Activated CD8-positive, alpha-beta memory T cell treated with anti-CD3 and anti-CD28 coated beads, Interleukin-2, amount 50 U/mL, for 24 hours (primary cell): ENCODE measurements around the gene HSBP1.

Experiments
- DNase-seq: peaks from one replicate; pipeline ENCODE4 v3.0.0-alpha.2; 2020; ENCODE audit errors: extremely low read depth

The HSBP1 gene

DNA sequence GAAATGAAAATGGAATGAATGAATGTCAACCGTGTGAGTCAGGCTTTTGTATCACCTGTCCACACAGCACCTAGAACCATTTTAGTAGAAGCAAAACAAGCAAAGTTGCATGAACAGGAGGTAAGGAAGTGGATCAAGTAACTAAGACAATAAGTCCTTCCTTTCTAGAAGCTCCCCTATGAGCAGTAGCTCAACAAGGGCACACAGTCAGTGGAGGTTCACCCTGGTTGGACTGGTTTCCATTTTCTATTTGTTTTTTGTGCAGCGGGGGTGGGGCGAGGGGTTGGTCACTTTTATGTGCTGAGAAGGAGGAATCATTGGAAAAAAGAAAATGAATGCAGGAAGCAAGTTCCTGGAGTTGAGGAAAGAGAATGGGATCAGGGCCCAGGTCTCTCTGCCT, 4.0 kb upstream of the HSBP1 start:
- DNase-seq: no peak

DNA sequence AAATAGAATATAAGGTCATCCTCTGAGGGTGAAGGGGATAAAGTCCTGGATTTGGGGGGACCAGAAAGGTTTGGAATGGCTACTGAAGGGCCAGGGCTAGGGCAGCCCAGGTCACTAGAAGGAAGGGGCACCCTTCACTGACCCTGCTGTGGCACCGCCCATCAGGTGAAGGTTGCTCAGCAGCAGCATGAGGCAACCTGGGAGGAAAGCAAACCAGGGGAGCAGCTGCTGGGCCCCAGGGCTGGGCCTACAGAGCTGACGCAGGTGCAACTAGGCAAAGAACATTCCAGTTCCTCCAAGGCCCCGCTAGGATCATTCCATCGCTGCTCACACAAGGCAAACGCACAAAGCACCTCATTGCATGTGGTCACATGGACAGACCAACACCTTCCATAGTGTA, 3.4 kb upstream of the HSBP1 start:
- no peak for DNase-seq

DNA sequence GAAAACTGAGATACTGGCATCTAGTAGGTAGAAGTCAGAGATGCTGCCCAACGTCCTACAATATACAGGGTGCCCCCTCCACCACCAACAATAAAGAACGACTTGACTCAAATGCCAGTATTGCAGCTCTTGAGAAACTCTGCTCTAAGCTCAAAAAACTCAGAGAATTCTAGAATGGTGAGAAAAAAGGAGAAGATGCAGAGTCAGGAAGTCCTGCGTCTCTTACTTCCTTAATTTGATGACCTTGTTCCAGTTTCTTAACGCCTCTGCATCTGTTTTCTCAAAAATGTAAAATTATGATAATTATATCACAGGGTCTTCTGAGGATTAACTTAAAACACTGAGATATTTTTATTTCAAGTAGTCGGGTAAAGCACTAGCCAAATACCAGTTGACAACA, 1.7 kb upstream of the HSBP1 start:
- DNase-seq: no peak

DNA sequence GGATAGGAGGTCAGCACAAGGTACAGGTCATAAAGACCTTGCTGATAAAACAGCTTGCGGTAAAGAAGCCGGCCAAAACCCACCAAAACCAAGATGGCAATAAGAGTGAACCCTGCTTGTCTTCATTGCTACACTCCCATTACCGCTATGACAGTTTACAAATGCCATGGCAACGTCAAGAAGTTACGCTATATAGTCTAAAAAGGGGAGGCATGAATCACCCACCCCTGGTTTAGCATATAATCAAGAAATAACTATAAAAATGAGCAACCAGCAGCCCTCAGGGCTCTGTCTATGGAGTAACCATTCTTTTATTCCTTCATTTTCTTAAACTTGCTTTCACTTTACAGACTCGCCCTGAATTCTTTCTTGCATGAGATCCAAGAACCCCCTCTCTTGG, 1.0 kb upstream of the HSBP1 start:
- DNase-seq: no peak

DNA sequence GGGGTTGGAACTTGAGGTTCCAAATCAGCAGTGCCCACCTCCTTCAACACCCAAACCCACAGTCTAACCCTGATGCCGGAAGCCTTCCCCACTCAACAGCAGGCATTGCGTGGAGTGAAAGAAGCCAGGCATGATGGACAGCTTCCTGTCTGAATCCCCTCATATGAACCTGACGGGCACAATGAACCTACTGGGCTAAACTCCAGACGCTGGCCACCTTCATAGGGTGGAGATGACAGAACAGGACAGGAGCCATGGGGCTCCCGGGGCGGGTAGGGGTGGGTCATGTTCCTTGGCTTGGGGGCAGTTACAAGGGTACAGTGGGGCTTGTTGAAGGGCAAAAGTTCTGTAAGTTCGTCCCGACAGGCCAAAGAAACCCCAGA, 460 bp upstream of the HSBP1 start:
- DNase-seq: no peak

DNA sequence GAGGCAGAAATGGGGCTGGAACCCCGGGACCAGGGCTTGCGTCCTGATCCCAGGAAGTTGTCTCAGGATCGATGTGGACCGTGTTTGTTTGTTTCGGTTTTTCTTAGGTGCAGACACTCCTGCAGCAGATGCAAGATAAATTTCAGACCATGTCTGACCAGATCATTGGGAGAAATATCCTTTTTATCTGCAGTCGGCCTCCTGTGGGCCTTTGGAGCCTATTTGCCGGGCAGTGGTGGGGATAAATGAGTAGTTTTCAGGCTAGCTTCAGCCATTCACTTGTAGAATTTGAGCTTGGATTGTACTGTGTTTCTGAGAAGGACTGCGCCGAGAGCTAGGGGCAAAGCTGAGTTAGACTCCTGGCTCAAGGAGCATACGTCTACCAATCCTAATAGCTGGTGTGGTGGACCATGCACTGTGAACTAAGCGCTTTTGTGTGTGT, 816 bp downstream of the HSBP1 start:
- DNase-seq: no peak

- DNase-seq: no peak
These were observed 1.3 kb downstream of the HSBP1 start for GRCh38 chr16:83809092-83809491.

DNA sequence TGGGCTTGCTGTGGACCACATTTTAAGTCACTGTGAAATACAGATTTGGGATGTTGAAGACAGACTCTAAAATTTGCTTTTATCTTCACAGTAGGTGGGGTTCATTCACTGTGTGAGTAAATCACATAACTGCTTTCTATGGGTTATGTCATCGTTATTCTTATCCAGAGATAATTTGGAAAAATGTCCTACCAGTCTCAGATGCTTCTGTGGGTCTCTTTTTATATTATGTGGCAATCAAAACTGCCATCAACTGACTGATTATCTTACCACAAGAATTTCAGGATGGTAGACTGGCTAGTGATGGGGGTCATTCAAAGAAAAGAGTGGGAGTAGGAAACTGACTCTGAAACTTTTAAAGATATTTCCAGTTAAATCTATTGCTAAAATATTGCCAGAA, 3.1 kb downstream of the HSBP1 start:
- no peak for DNase-seq

DNA sequence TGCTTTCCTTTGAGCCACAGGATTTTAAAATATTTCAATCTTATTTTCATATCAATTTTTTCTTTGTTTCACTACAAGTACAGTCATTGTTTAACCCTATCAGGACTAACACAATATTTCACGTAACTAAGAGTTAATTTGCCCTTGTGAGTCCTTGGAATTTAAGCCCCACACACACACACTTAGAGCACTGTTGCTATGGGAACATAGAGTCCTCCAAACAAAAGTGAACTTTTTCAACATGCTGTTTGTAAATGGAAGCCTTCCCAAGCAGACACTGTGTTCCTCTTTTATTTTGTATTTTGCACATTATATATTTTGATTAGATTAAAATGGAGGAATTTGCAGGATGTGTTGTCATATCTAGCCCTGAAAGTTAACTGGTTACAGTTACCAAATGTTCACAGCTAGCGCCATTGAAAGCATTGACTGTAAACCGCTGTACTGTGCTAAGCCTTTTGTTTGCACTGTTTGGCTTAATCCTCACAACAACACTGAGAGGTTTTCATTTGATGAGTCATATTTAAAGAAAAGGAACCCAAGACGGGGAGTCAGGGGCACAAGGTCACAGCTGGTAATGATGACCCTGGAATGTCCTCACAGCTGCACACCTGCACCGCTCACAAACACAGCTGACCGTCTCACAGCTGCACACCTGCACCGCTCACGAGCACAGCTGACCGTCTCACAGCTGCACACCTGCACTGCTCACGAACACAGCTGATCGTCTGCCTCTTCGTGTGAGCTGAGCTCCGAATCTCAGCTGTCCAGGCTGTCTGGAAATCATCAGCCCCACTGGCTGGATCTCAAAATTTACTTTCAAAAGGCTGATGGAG, 6.3 kb downstream of the HSBP1 start:
- DNase-seq: no peak

GRCh38 chr16:83814659-83814985, 6.8 kb downstream of the HSBP1 start:
- DNase-seq: no peak

- DNase-seq: no peak
These were observed 9.2 kb downstream of the HSBP1 start for GRCh38 chr16:83817022-83817421.

- DNase-seq: no peak
These were observed 10.5 kb downstream of the HSBP1 start for GRCh38 chr16:83818276-83818675.

DNA sequence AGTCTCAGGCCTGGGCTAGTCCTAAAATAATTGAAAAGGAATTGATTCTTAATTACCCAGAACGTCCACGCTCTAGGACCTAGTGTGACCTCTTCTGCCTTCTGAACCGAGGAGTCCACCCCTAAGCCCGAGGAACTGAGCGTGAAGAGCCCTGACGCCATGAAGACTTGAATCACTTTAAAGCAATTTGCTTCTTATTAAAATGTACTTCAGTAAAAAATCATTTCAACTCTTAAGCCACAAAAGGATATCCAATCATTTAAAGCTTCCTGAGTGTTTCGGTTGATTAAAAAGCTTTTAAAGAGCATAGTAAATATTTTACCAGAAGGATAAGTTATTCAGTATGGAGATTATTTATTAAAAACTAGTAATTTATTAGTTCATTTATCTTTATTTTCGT, 11.6 kb downstream of the HSBP1 start:
- DNase-seq: no peak

DNA sequence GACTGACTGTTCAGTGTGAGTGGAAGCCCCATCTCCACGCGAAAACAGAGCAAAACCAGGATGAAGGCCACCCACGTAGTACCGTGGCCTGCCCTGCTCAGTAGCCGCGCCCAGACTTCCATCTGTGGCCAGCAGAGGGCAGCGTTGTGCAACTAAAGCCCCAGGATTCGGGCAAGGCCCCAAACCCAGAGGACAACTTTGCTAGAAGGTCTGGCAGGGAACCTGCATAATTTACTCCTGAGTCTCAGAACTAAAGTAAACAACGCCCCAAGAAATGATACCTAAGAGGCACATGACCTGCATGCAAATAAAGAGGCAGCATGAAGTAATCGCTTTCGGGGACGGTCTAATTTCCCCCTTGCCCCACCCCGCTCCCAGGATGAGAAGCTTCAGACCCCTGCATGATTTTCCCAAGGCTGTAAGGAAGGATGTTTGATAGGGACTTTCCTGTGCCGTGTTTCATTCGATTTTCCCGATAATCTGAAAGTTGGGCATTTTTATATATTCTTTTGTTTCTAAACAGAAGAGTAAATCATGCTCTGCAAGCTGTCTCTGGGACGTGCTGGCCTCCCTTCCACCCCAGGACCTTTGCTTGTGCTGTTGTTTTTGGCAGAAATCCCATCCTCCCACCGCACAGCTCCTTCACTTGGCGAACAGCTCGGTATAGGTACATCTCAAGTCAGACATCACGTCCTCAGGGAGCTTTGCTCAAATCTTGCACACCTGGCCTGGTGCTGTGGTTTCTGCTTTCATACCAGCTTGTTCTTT, 18.6 kb downstream of the HSBP1 start:
- peak; percentile 54 for DNase-seq

- DNase-seq: no peak
These were observed 22.5 kb downstream of the HSBP1 start for GRCh38 chr16:83830091-83830768.

DNA sequence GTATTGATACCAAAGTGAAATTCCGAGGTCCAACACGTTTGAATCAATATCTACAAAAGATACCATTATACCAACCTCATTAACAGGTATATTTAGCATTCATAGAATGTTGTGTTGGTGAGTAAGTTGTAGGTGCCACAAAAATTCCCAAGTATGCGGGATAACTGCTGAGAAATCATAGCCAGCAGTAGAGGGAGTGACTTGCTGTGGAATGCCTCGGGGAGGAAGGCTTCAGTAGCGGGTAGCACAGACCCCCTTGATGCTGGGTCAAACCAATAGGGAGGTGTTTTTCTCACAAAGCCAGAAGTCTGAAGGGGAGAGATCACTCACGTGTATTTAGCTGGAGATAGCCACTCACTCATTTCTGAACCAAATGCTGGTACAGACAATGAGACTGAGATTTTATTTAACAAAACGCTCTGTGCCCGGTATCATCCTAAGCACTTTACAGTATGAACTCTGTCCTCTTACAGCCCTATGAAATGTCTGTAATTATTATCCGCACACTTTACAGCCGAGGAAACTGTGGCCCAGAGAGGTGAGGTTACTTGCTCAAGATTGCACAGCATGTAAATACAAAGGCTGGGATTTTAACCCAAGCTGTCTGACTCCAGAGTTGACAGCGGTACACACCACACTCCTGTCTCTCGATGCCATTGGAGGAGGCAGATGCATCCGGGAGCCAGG, 23.1 kb downstream of the HSBP1 start:
- DNase-seq: no peak

DNA sequence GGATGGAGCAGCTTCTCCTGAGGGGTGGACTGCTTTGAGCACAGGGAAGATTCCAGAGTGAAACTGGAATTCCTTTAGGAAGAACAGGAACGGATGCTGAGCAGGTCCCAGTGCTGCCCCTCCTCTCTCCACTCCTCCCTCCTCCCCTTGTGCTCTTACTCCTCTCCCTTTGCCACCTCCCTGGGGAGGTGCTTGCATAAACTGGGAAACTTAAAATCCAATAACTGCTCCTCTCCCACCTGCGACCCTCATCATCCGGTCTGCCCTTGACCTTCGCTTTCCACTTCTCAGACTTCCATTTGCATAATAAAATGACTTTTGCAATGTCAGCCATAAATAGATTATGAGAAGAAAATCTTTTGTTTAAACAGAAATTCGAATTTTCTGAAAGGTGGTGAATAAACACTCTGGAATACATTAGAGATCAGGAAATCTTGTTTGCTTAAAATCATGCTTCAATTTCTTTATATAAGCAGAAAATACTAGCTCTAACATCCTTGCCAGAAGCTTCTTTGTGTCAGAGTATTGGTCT, 23.7 kb downstream of the HSBP1 start:
- no peak for DNase-seq

- DNase-seq: no peak
These were observed 26.1 kb downstream of the HSBP1 start for GRCh38 chr16:83833921-83834320.

DNA sequence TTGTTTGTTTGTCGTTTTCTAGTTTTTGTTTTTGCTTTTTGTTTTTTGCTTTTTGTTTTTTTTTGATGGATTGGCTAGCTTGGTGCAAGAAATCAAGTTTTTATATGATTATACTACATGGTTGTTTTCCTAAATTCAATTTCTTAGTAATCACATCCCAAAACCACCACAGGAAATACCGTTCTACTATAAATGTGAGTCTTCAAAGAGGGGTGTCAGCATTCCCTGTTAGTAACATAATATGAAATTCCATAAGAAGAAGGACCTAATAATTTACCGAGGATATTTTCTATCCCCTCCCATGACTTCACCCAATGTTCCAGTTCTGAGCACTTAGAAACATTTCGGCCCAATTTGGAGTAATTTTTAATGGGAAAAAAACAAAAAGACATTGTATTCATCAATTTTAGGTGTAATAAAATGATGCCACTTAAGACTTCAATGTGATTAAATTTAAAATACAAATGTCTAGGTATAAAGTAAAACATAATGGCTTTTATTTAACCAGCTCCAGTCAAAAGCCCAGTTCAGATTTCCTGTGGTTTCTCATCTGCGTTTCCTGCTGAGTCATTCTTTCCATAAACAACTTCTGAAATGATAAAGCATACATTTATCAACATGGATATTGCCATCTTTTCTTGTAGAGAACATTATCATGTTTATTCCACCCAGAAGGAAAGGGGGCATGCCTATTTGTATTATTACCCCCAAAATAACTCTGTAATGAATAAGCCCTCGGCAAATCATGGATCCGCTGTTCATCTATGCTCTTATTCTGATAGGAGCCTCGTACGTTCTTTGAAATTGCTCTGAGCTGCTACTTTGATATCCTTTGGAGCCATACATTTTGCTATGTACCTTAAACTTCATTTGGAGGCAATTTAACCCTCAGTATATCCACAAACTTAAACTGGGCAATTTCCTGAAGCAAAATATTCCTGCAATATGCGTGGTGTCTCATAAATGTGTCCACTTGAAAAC, 28.1 kb downstream of the HSBP1 start:
- DNase-seq: no peak

- DNase-seq: no peak
These were observed 29.8 kb downstream of the HSBP1 start for GRCh38 chr16:83837566-83837965.

GRCh38 chr16:83838151-83838550, 30.4 kb downstream of the HSBP1 start:
- DNase-seq: no peak
